HepG2 (cell line): ENCODE data around the gene AFDN. TPM values are rescaled to one million over a fixed set of nuclear protein-coding genes. Genes with fewer than 3 reads are reported as not detected.

Source experiments
- ATAC-seq: fragments of 200-7000 bp; cut with Tn5 transposase; 3 replicates; pipeline ENCODE4 v1.9.1; 2020; ENCODE audit warnings: mild to moderate bottlenecking, moderate library complexity
- BruUV-seq: library from RNA; stranded (reverse); fragments of 400-500 nt; replicated peaks from 2 replicates; lab custom pipeline; 2021; lab: Mats Ljungman, UMichigan
- CTCF ChIA-PET: fragments of 300-600 bp; formaldehyde crosslinking; extraction: SDS; loops from one replicate; lab custom pipeline; 2021; ENCODE audit warnings: low total read pairs, inconsistent platforms, low intra/inter-chr PET ratio; lab: Yijun Ruan, JAX
- POLR2A ChIA-PET: fragments of 350-600 bp; sonication (Branson Sonifier 250); formaldehyde crosslinking; loops from one replicate; lab custom pipeline; 2020; ENCODE audit warnings: antibody characterized with exemption, inconsistent platforms; lab: Yijun Ruan, JAX
- DNase-seq: peaks from one replicate; pipeline ENCODE4 v3.0.0-alpha.2; 2015; ENCODE audit warnings: low spot score
- FAIRE-seq: peaks from 3 replicates; lab custom pipeline; 2011; peaks lifted over from hg19 to GRCh38; lab: Jason Lieb, UNC
- H2AFZ ChIP-seq: one replicate; pipeline ENCODE4 v1.6.1; 2011; ENCODE audit warnings: low read length, inconsistent platforms
- H3K27ac ChIP-seq: fragments of 300-600 bp; 3 replicates; pipeline ENCODE4 v1.8.0; 2011; ENCODE audit warnings: mixed run types, mild to moderate bottlenecking, mixed read lengths, low read length, inconsistent platforms; ENCODE audit not compliant: insufficient read depth; ENCODE audit errors: extremely low read length
- H3K27me3 ChIP-seq, 2 experiments: fragments of 200-600 bp in 1 of 2; 2 replicates in 1 of 2; 3 replicates in 1 of 2; pipeline versions ENCODE4 v1.6.0 to v1.8.0; 2011; ENCODE audit warnings: low read length in 2 of 2, mild to moderate bottlenecking in 2 of 2, moderate library complexity in 2 of 2, inconsistent platforms in 1 of 2; ENCODE audit not compliant: insufficient read depth in 2 of 2, control insufficient read depth in 1 of 2
- H3K36me3 ChIP-seq, 2 experiments: fragments of 200-600 bp in 1 of 2; replicated peaks in 1 of 2; 2 replicates in 1 of 2; 3 replicates in 1 of 2; pipeline versions ENCODE4 v1.5.1 to v1.8.0; 2011; ENCODE audit warnings: low read length in 2 of 2, inconsistent platforms in 1 of 2; ENCODE audit not compliant: insufficient read depth in 2 of 2, control insufficient read depth in 1 of 2
- H3K4me1 ChIP-seq: 2 replicates; pipeline ENCODE4 v1.5.1; 2012; ENCODE audit warnings: low read length, inconsistent platforms; ENCODE audit not compliant: insufficient read depth
- H3K4me2 ChIP-seq: 2 replicates; pipeline ENCODE4 v1.6.0; 2011; ENCODE audit warnings: low read depth, low read length, inconsistent platforms
- H3K4me3 ChIP-seq, 3 experiments: fragments of 200-600 bp in 1 of 3; sonication (generic), shearing (Covaris generic) in 1 of 3; replicated peaks in 1 of 3; 2 replicates each; pipeline ENCODE4 v1.5.1; 2011 to 2016; ENCODE audit warnings: low read length in 3 of 3, inconsistent platforms in 2 of 3, low read depth in 2 of 3, mild to moderate bottlenecking in 2 of 3, control low read depth in 1 of 3, mixed read lengths in 1 of 3; ENCODE audit not compliant: insufficient read depth in 1 of 3
- H3K79me2 ChIP-seq: one replicate; pipeline ENCODE4 v1.6.1; 2011; ENCODE audit warnings: low read length, inconsistent platforms; ENCODE audit not compliant: insufficient read depth
- H3K9ac ChIP-seq: 2 replicates; pipeline ENCODE4 v1.6.0; 2011; ENCODE audit warnings: mild to moderate bottlenecking, low read depth, low read length, inconsistent platforms; ENCODE audit not compliant: insufficient read depth
- H3K9me3 ChIP-seq: 2 replicates; pipeline ENCODE4 v1.5.1; 2012; ENCODE audit warnings: mild to moderate bottlenecking, low read length
- H4K20me1 ChIP-seq: 2 replicates; pipeline ENCODE4 v1.6.0; 2011; ENCODE audit warnings: inconsistent platforms, mild to moderate bottlenecking, low read length, moderate library complexity; ENCODE audit not compliant: insufficient read depth
- ELF4 ChIP-seq: sonication (generic); formaldehyde crosslinking; IDR thresholded peaks from 2 replicates; pipeline ENCODE4 v1.5.0; 2020; ENCODE audit warnings: missing genetic modification reagents, mild to moderate bottlenecking, moderate library complexity, borderline replicate concordance
- ETS1 ChIP-seq: sonication (generic); formaldehyde crosslinking; IDR thresholded peaks from 2 replicates; pipeline ENCODE4 v1.4.0; 2020; ENCODE audit warnings: missing genetic modification reagents
- ETV6 ChIP-seq: sonication (generic); formaldehyde crosslinking; conservative IDR thresholded peaks from 2 replicates; pipeline ENCODE4 v1.4.0; 2020; ENCODE audit warnings: missing genetic modification reagents
- FIP1L1 ChIP-seq: fragments of 200-400 bp; formaldehyde crosslinking; IDR thresholded peaks from 2 replicates; pipeline ENCODE4 v1.6.1; 2018; ENCODE audit warnings: low read depth, mild to moderate bottlenecking, low read length, moderate library complexity, borderline replicate concordance; ENCODE audit not compliant: insufficient read depth
- FOXP1 ChIP-seq, 2 experiments: fragments of 450-650 bp in 1 of 2; IDR thresholded peaks; 2 replicates each; pipeline ENCODE4 v1.6.1; 2017 to 2018; ENCODE audit warnings: antibody characterized with exemption in 1 of 2
- HDAC2 ChIP-seq: sonication (generic); formaldehyde crosslinking; IDR thresholded peaks from 2 replicates; pipeline ENCODE4 v1.4.0; 2020; ENCODE audit warnings: missing genetic modification reagents
- IRF2 ChIP-seq: IDR thresholded peaks from 2 replicates; pipeline ENCODE4 v1.6.1; 2018; ENCODE audit warnings: missing genetic modification reagents, missing compliant biosample characterization
- KDM3A ChIP-seq: IDR thresholded peaks from 2 replicates; pipeline ENCODE4 v1.6.1; 2018; ENCODE audit warnings: low read depth, missing compliant biosample characterization
- KLF16 ChIP-seq, 2 experiments: sonication (generic) in 1 of 2; formaldehyde crosslinking in 1 of 2; IDR thresholded peaks; 2 replicates each; pipeline versions ENCODE4 v1.6.1 to v1.8.0; 2016 to 2023; ENCODE audit warnings: missing genetic modification reagents in 2 of 2, missing compliant biosample characterization in 1 of 2
- KMT2A ChIP-seq: sonication (generic); formaldehyde crosslinking; IDR thresholded peaks from 2 replicates; pipeline ENCODE4 v1.4.0; 2020; ENCODE audit warnings: missing genetic modification reagents
- MIER3 ChIP-seq: IDR thresholded peaks from 2 replicates; pipeline ENCODE4 v1.6.1; 2016; ENCODE audit warnings: missing compliant biosample characterization, borderline replicate concordance
- MTF2 ChIP-seq: sonication (generic); formaldehyde crosslinking; IDR thresholded peaks from 2 replicates; pipeline ENCODE4 v1.5.0; 2020; ENCODE audit warnings: missing genetic modification reagents, borderline replicate concordance
- MXD3 ChIP-seq: IDR thresholded peaks from 2 replicates; pipeline ENCODE4 v1.6.1; 2016; ENCODE audit warnings: mild to moderate bottlenecking, missing biosample characterization, missing genetic modification reagents
- NFIC ChIP-seq: IDR thresholded peaks from 2 replicates; pipeline ENCODE4 v1.6.1; 2012; ENCODE audit warnings: mild to moderate bottlenecking, low read length, inconsistent platforms
- PAF1 ChIP-seq: IDR thresholded peaks from 2 replicates; pipeline ENCODE4 v1.6.1; 2016; ENCODE audit warnings: missing genetic modification reagents, missing compliant biosample characterization
- THYN1 ChIP-seq: sonication (generic); formaldehyde crosslinking; IDR thresholded peaks from 2 replicates; pipeline ENCODE4 v1.8.1; 2023; ENCODE audit warnings: low read depth, mild to moderate bottlenecking, moderate library complexity, missing genetic modification reagents, borderline replicate concordance
- TP53 ChIP-seq: sonication (generic); formaldehyde crosslinking; conservative IDR thresholded peaks from 2 replicates; pipeline ENCODE4 v1.4.0; 2020; ENCODE audit warnings: missing genetic modification reagents
- TRIM24 ChIP-seq: sonication (generic); formaldehyde crosslinking; IDR thresholded peaks from 2 replicates; pipeline ENCODE4 v1.8.0; 2022; ENCODE audit warnings: mild to moderate bottlenecking, missing genetic modification reagents
- ZBTB34 ChIP-seq: sonication (generic); formaldehyde crosslinking; IDR thresholded peaks from 2 replicates; pipeline ENCODE4 v1.8.0; 2022; ENCODE audit warnings: mild to moderate bottlenecking, missing genetic modification reagents
- ZNF274 ChIP-seq: sonication (generic); formaldehyde crosslinking; IDR thresholded peaks from 2 replicates; pipeline ENCODE4 v1.5.1; 2020; ENCODE audit warnings: mild to moderate bottlenecking, missing genetic modification reagents
- ZNF276 ChIP-seq: sonication (generic); formaldehyde crosslinking; IDR thresholded peaks from 2 replicates; pipeline ENCODE4 v1.4.0; 2020; ENCODE audit warnings: mild to moderate bottlenecking, low read depth, missing genetic modification reagents
- ZNF564 ChIP-seq: sonication (generic); formaldehyde crosslinking; IDR thresholded peaks from 2 replicates; pipeline ENCODE4 v1.8.1; 2023; ENCODE audit warnings: mild to moderate bottlenecking, missing genetic modification reagents
- ZSCAN22 ChIP-seq: sonication (generic); formaldehyde crosslinking; IDR thresholded peaks from 2 replicates; pipeline ENCODE4 v1.4.0; 2020; ENCODE audit warnings: mild to moderate bottlenecking, missing genetic modification reagents
- WGBS: methylation state at CpG from one replicate; pipeline ENCODE4 v1.1.6; 2017; ENCODE audit warnings: low lambda C conversion rate; 5-methylcytosine and 5-hydroxymethylcytosine counted together
- in situ Hi-C: cut with HindIII; loops from 2 replicates; pipeline ENCODE4 v1.10.0; 2017; ENCODE audit warnings: low pct_unique_long_range_greater_than_20kb; ENCODE audit not compliant: extremely low pct_ligation_motif_present
- intact Hi-C: fragments of 100-400 bp; cut with micrococcal nuclease; formaldehyde crosslinking; loops from one replicate; pipeline ENCODE4 v1.10.0; 2022; ENCODE audit not compliant: unreplicated experiment
- polyA plus RNA-seq, 8 experiments: library from polyadenylated mRNA; depleted of rRNA in 3 of 8; stranded (reverse) in 7 of 8; unstranded in 1 of 8; fragments of >200 nt; fragmentation: Illumina TruSeq in 4 of 8; extraction: Trizol in 4 of 8; gene quantifications; 2 replicates each; pipeline versions ENCODE4 v1.2.1 to v1.2.3, GENCODE V29; 2011 to 2016; ENCODE audit warnings: low read depth in 4 of 8, missing spikeins in 1 of 8, mixed read lengths in 1 of 8; ENCODE audit not compliant: insufficient read depth in 1 of 8
- total RNA-seq, 5 experiments: library from RNA; depleted of rRNA; stranded (reverse); fragments of >200 nt; fragmentation: Illumina TruSeq; extraction: Trizol; gene quantifications; 2 replicates each; pipeline ENCODE4 v1.2.3, GENCODE V29; 2016; ENCODE audit warnings: low read depth in 1 of 5

Gene AFDN
- total and polyA plus RNA-seq, 2 of the 13 experiments (the other 11 are each of a cell fraction or from before 2014, with no cell fraction given) = 136 to 151 TPM

GRCh38 chr6:168017629-168018028, 190.9 kb downstream of the AFDN start:
- Histone ChIP-seq H3K79me2 (no peaks in the 10 kb centered on the region), H3K4me2 (no peak overlapping the region), H3K4me1 (peaks cover 36% of the 10 kb centered on the region), H3K4me3 (no peak overlapping the region), H4K20me1 (no peaks in the 10 kb centered on the region), H3K36me3 (no peaks in the 10 kb centered on the region), H2AFZ (no peak overlapping the region), H3K9me3 (peaks cover 1% of the 10 kb centered on the region), H3K9ac (no peak overlapping the region), H3K27me3 (peaks cover 2 to 19% of the 10 kb centered on the region in 2 experiments; a peak in 3 of 5 replicates), H3K27ac (no peak overlapping the region)
- intact Hi-C loops = no loop called here
- ATAC-seq (no peak), DNase-seq (no peak), FAIRE-seq (no peak)
- no TSS peak for BruUV-seq
- POLR2A ChIA-PET = no interaction called here
- in situ Hi-C loops = no loop called here
- WGBS = 7% methylated on average over 11 of the region's 11 CpGs
- CTCF ChIA-PET = no interaction called here
- TF ChIP-seq TRIM24 (CRISPR knock-in tag) = no peak
- TF ChIP-seq THYN1 (CRISPR knock-in tag) = no peak
- TF ChIP-seq ZBTB34 (CRISPR knock-in tag) = no peak
- TF ChIP-seq IRF2 (CRISPR knock-in tag) = no peak
- no peak for TF ChIP-seq PAF1 (CRISPR knock-in tag)
- no peak for TF ChIP-seq ZNF276
- TF ChIP-seq ETS1 (CRISPR knock-in tag) = no peak
- no peak for TF ChIP-seq HDAC2 (CRISPR knock-in tag)
- no peak for TF ChIP-seq MXD3 (CRISPR knock-in tag)
- no peak for TF ChIP-seq ZNF564 (CRISPR knock-in tag)
- TF ChIP-seq FIP1L1 = no peak
- TF ChIP-seq FOXP1 (IDR thresholded peaks at IDR 0.05) = no peak
- peak; percentile 87 for TF ChIP-seq FOXP1 (CRISPR knock-in tag; IDR thresholded peaks at IDR 0.05)
- no peak for TF ChIP-seq ZSCAN22 (CRISPR knock-in tag)
- no peak for TF ChIP-seq TP53
- TF ChIP-seq ELF4 (CRISPR knock-in tag) = no peak
- TF ChIP-seq NFIC = no peak
- TF ChIP-seq ETV6 (CRISPR knock-in tag) = no peak
- no peak for TF ChIP-seq KDM3A (CRISPR knock-in tag)
- TF ChIP-seq ZNF274 = no peak
- TF ChIP-seq KLF16 (CRISPR knock-in tag; IDR thresholded peaks at IDR 0.05) = 0 out of 4 replicates have a peak, but pooled peaks of 1 of the 2 experiments have one; percentile 21
- no peak for TF ChIP-seq KMT2A (CRISPR knock-in tag)
- TF ChIP-seq MIER3 (CRISPR knock-in tag) = peak; percentile 58; the same call in 1 of the 2 replicates
- TF ChIP-seq MTF2 (CRISPR knock-in tag) = no peak
